SKM-1 (cell line): ENCODE measurements around the gene OPTC.
"Not testable (repeated sequence)": the region's sequence is repeated elsewhere in the genome, so short reads cannot be mapped to it uniquely, and the experiment has no call there.

Experiments
- DNase-seq: peaks from one replicate; lab custom pipeline; 2025; ENCODE audit not compliant: unreplicated experiment; lab: John Stamatoyannopoulos, UW

OPTC gene, protein sequence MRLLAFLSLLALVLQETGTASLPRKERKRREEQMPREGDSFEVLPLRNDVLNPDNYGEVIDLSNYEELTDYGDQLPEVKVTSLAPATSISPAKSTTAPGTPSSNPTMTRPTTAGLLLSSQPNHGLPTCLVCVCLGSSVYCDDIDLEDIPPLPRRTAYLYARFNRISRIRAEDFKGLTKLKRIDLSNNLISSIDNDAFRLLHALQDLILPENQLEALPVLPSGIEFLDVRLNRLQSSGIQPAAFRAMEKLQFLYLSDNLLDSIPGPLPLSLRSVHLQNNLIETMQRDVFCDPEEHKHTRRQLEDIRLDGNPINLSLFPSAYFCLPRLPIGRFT

GRCh38 chr1:203493901-203494300 is at the start of gene OPTC:
Gene OPTC, plus strand, starts transcription at chr1:203494153. Its CDS starts 1,853 bp downstream, at chr1:203496006.
- DNase-seq: no peak

- DNase-seq: no peak
Observed at GRCh38 chr1:203444171-203444576, 49.8 kb upstream of the OPTC start.

GRCh38 chr1:203447151-203447550 is 46.8 kb upstream of the OPTC start:
- DNase-seq: peak; percentile 67

- not testable (repeated sequence) for DNase-seq
Observed at GRCh38 chr1:203447598-203447997, 46.4 kb upstream of the OPTC start.

GRCh38 chr1:203448521-203449061 is 45.4 kb upstream of the OPTC start:
- DNase-seq: no peak

DNA sequence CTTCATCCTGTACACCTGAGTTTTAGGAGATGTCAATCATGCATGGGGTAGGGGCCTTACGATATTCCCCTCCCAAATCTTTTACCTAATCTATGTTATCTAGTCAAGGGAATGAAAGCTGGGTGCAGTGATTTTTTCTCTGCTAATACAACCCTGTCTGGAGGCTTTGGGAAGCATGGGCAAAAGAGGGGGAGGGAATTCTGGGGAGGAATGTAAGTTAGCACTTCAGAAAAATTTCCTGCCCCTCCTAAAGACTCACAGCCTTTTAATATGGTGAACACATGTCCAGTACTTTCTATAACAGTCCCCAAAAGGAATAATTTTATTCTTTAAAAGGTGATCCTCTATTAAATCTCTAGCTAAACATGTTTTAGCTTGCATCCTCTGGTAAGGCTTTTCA is 44.0 kb upstream of the OPTC start:
- no peak for DNase-seq

GRCh38 chr1:203450479-203451149 is 43.3 kb upstream of the OPTC start:
- DNase-seq: no peak

DNA sequence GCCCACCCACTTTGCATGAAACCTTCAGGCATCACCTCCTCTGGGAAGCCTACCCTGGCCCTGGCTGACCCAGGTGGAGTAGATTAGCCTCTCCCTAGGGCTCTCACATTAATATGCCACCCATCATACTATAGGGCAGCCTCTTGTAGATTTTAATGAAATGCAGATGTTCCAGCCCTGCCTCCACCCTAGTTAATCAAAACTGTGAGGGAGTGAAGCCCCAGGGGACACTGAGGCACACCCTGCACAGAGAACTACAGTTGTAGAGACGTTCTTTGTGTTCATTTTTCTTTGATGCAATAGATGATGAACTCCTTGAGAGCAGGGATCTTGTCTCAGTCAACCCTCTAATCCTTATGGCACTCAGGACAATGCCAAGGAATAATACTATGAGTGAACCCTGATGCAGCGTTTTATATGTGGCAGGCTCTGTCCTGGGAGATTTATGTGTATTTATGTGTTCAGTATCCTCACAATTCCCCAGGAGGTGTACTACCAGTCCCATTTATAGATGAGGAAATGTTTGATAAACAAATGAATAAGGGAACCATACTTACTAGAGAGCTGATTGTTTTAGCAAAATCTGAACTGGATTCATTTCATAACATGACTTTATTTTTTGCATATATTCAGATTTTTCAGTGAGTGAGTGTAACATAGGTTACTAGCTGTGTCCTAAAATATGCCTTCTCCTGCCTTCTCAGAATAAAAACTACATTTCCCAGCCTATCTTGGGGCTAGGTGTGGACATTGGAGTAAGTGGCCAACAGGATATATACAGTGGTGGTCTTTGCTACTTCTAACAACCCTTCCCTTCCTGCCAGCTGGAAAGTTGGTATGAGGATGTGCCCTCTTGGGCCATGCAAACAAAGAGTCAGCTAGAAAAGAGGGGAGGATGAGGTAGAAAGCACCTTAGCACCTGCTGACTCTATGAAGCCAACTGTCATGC is 41.8 kb upstream of the OPTC start:
- DNase-seq: no peak

- no peak for DNase-seq
Observed at GRCh38 chr1:203453016-203453415, 40.9 kb upstream of the OPTC start.

- no peak for DNase-seq
Observed at GRCh38 chr1:203453616-203454015, 40.3 kb upstream of the OPTC start.

GRCh38 chr1:203454986-203455471 is 38.9 kb upstream of the OPTC start:
- DNase-seq: no peak

DNA sequence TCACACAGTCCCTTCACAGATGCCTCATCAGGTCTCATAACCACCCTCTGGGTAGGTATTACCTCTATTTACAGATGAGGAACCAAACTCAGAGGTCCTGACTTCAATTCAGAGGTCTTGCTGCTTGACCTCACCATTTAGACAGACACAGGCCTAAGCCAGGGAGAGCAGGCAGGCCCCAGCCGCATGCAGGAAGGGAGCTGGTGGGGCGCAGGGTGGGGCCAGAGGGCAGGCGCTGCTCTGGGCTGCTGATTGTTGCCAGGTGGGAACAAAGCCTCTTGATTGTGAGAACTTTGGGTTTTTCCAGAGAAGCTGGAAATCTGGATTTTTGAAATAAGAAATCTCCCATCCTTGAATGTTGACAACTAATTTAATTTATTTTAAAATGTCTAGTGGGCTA is 38.2 kb upstream of the OPTC start:
- no peak for DNase-seq

GRCh38 chr1:203456577-203456976 is 37.4 kb upstream of the OPTC start:
- no peak for DNase-seq

DNA sequence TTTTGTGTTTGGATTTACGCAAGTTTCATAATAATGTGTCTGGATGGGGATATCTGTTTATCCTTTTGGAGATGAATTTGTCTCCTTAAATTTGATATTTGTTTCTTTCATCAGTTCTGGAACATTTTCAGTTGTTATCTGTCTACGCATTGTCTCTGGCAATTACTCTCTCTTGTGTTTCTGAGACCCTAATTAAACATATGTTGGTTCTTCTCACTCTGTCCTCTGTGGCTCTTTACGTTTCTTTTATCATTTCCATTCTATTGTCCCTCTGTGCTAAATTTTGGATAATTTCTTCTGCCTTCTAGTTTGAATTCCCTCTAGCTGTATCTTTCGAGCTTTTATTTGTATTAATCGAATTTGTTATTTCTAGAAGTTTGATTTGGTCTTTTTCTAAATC is 35.9 kb upstream of the OPTC start:
- DNase-seq: no peak

- no peak for DNase-seq
Observed at GRCh38 chr1:203459671-203460201, 34.2 kb upstream of the OPTC start.

DNA sequence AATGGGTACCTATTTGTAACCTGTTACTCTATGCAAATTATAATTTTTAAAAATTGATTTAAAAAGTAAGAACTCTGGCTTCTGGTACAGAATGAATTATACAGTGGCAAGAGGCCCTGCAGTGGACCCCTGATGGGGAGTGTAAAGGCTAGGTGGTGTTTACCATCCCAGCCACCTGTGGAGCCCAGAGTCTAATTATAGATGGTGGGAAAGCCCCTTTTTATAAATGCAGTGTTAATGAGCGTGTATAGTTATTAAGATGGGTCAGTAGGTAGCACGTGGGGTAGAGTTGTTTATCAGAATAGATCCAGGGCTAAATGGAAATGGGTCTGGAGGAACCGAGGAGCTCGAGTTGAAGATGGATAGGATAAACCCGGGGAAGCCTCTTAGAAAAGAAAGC is 32.2 kb upstream of the OPTC start:
- DNase-seq: no peak

DNA sequence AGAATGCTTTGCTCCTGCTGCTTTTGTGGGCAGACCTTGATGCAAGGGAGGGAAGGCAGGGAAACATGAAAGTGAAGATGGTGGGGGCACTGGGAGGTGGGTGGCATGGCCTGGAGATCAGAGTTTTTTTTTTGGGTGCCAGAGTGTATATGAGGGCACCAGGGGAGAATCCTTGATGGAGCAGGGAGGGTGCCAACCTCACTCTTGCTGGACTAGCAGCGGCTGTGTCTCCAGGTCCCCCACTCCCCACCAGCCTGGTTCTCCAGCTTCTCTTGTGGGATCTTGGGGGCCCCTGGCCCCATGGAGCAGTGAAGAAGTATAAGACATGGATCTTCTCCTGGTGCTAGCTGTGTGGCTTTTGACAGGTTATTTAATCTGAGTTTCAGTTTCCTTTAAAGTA is 31.8 kb upstream of the OPTC start:
- no peak for DNase-seq

DNA sequence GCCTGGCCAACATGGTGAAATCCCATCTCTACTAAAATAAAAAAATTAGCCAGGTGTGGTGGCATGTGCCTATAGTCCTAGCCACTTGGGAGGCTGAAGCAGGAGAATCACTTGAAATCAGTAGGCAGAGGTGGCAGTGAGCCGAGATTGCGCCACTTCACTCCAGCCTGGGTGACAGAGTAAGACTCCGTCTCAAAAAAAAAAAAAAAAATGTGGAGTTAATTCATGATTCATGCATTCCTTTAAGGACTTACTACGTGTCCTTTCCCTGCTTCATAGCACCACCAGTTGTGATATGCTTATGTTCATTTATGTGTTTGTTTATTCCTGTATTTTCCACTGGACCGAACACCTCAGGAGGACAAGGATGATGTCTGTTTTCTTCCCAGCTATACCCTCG is 31.1 kb upstream of the OPTC start:
- no peak for DNase-seq

DNA sequence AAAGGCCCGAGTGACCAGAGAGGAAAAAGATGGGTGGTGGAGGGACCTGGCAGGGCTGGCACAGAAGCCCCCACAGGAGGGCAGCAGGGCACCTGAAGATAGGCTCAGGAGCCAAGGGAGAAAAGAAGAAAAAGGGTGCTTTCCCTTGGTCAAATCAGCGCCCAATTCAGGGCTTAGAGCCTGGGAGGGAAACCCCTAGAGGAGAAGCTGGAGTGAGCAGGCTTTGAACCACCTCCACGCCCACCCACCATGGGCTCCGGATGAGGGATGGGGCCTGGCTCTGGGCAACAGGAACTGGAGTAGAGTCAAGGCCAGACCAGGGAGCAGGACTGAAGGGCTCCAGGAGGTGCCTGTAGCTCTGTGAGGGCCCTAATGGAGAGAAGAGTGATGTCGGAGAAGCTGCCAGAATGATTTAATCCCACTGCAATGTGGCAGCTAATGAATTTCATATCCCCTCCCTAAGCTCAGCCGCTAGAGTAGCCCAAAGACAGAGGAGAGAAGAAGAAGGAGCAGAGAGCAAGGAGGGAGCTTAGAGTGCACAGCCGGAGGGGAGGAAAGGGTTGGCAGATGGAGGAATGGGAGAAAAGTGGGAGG is 30.4 kb upstream of the OPTC start:
- DNase-seq: no peak

DNA sequence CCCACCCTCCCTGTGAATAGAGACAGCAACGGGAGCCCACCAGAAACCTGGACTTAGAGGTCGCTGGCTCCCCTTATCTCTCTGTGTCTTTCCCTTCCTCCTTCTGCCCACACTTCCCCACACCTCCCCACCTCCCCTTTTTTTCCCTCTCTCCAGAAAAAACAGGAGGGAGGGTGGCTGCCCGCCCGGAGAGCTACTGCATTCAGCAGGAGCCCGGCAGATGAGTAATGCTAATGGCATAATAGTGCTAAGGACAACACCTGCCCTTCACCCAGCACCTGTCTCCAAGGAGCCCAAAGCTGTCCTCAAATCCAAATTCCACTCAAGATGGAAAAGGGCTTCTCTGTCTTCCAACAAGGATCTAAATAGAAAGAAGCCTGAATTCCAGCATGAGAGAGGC is 29.7 kb upstream of the OPTC start:
- DNase-seq: no peak

- DNase-seq: no peak
Observed at GRCh38 chr1:203464743-203465142, 29.2 kb upstream of the OPTC start.
